ENCODE results near the gene ADAMTS17.

Gene ADAMTS17

DNA sequence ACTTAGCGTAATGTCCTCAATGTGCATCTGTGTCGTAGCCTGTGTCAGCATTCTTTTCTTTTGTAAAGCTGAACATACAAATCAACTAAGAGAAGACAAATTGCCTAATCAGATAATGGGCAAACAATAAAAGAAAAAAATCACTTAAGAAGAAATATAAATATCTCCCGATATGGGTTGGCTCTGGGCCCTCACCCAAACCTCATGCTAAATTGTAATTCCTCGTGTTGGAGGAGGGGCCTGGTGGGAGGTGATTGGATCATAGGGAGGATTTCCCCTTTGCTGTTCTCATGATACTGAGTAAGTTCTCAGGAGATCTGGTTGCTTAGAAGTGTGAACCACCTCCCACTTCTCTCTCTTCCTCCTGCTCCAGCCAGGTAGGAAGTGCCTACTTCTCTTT, 323.6 kb downstream of the ADAMTS17 start:
- Histone ChIP-seq H3K4me2 (ENCODE audit: low read length) (no peak overlapping the region), H3K9me3 (ENCODE audit: control insufficient read depth, low read length) (no peaks in the 10 kb centered on the region), H3K27ac (no peak overlapping the region), H3K27me3 (ENCODE audit: control insufficient read depth, insufficient read depth, low read length) (no peaks in the 10 kb centered on the region), H3K4me3 (ENCODE audit: low read depth, low read length) (no peak overlapping the region), H3K9ac (no peak overlapping the region), H3K79me2 (no peaks in the 10 kb centered on the region), H2AFZ (no peak overlapping the region), H3K36me3 (ENCODE audit: control insufficient read depth, insufficient read depth, low read length) (no peaks in the 10 kb centered on the region), H3K4me1 (no peaks in the 10 kb centered on the region)
- TF ChIP-seq, protein P1, sequence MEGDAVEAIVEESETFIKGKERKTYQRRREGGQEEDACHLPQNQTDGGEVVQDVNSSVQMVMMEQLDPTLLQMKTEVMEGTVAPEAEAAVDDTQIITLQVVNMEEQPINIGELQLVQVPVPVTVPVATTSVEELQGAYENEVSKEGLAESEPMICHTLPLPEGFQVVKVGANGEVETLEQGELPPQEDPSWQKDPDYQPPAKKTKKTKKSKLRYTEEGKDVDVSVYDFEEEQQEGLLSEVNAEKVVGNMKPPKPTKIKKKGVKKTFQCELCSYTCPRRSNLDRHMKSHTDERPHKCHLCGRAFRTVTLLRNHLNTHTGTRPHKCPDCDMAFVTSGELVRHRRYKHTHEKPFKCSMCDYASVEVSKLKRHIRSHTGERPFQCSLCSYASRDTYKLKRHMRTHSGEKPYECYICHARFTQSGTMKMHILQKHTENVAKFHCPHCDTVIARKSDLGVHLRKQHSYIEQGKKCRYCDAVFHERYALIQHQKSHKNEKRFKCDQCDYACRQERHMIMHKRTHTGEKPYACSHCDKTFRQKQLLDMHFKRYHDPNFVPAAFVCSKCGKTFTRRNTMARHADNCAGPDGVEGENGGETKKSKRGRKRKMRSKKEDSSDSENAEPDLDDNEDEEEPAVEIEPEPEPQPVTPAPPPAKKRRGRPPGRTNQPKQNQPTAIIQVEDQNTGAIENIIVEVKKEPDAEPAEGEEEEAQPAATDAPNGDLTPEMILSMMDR (IDR thresholded peaks at IDR 0.05): no peak

DNA sequence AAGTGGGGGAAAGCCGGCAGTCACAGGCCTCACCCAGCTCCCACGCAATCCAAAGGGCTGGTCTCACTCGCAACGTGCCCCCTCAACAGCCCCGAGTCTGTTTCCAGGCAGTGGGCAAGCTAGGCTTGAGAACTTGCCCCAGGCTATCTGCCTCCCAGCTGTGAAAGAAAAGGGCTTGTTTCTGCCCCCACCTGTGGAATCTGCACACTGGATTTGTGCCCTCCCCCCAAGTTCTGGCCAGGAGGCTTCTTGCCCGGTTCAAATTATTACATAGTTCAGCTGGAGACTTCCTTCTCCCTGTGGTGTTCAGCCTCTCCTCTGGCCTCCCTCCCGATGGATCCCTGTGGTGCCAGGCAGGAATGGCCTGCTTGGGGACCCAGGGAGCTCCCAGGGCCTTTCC, 324.6 kb downstream of the ADAMTS17 start:
- Histone ChIP-seq H3K9ac (no peak overlapping the region), H3K36me3 (ENCODE audit: control insufficient read depth, insufficient read depth, low read length) (no peaks in the 10 kb centered on the region), H2AFZ (no peak overlapping the region), H3K9me3 (ENCODE audit: control insufficient read depth, low read length) (no peaks in the 10 kb centered on the region), H3K4me3 (ENCODE audit: low read depth, low read length) (no peak overlapping the region), H3K27ac (no peak overlapping the region), H3K27me3 (ENCODE audit: control insufficient read depth, insufficient read depth, low read length) (no peaks in the 10 kb centered on the region), H3K79me2 (no peaks in the 10 kb centered on the region), H3K4me1 (no peaks in the 10 kb centered on the region), H3K4me2 (ENCODE audit: low read length) (no peak overlapping the region)
- TF ChIP-seq, protein P1 (IDR thresholded peaks at IDR 0.05): no peak

DNA sequence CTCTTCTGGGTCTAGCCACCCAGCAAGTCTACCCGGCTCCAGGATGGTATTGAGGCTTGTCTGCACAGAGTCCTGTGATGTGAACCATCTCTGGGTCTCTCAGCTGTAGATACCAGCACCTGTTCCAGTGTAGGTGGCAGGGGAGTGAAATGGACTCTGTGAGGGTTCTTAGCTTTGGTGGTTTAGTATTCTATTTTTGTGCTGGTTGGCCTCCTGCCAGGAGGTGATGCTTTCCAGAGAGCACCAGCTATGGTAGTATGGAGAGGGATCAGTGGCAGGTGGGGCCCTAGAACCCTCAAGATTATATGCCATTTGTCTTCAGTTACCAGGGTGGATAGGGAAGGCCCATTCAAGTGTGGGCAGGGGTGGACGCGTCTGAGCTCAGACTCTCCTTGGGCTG, 325.1 kb downstream of the ADAMTS17 start:
- no peaks in the 10 kb centered on the region for H3K79me2 ChIP-seq
- H2AFZ ChIP-seq: no peak overlapping the region
- no peak overlapping the region for H3K4me3 ChIP-seq (ENCODE audit: low read depth, low read length)
- TF ChIP-seq, protein P1 (IDR thresholded peaks at IDR 0.05): no peak
- H3K9ac ChIP-seq: no peak overlapping the region
- no peaks in the 10 kb centered on the region for H3K9me3 ChIP-seq (ENCODE audit: control insufficient read depth, low read length)
- H3K27me3 ChIP-seq (ENCODE audit: control insufficient read depth, insufficient read depth, low read length): no peaks in the 10 kb centered on the region
- H3K4me2 ChIP-seq (ENCODE audit: low read length): no peak overlapping the region
- no peaks in the 10 kb centered on the region for H3K4me1 ChIP-seq
- H3K27ac ChIP-seq: no peak overlapping the region
- H3K36me3 ChIP-seq (ENCODE audit: control insufficient read depth, insufficient read depth, low read length): no peaks in the 10 kb centered on the region

DNA sequence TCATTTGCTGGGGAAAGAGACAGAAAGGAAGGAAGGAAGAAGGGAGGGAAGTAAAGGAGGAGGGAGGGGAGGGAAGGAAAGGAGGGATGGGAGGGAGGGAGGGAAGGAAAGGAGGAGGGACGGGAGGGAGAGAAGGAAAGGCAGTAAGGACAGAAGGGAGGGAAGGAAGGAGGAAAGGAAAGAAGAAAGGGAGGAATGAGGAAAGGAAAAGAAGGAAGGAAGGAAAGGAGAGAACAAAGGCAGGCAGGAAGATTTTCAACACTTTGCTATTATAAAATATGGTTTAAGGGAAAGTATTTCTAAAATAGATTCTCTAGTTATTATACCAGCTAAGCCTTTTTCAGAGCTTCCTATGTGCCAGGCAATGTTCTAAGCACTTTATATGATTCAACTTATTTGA, 330.5 kb downstream of the ADAMTS17 start:
- H3K79me2 ChIP-seq: no peaks in the 10 kb centered on the region
- H3K4me1 ChIP-seq: no peaks in the 10 kb centered on the region
- no peaks in the 10 kb centered on the region for H3K9me3 ChIP-seq (ENCODE audit: control insufficient read depth, low read length)
- TF ChIP-seq, protein P1 (IDR thresholded peaks at IDR 0.05): no peak
- no peaks in the 10 kb centered on the region for H3K27me3 ChIP-seq (ENCODE audit: control insufficient read depth, insufficient read depth, low read length)
- H3K9ac ChIP-seq: no peak overlapping the region
- H3K27ac ChIP-seq: no peak overlapping the region
- no peaks in the 10 kb centered on the region for H3K36me3 ChIP-seq (ENCODE audit: control insufficient read depth, insufficient read depth, low read length)
- no peak overlapping the region for H2AFZ ChIP-seq
- H3K4me2 ChIP-seq (ENCODE audit: low read length): no peak overlapping the region
- no peak overlapping the region for H3K4me3 ChIP-seq (ENCODE audit: low read depth, low read length)

DNA sequence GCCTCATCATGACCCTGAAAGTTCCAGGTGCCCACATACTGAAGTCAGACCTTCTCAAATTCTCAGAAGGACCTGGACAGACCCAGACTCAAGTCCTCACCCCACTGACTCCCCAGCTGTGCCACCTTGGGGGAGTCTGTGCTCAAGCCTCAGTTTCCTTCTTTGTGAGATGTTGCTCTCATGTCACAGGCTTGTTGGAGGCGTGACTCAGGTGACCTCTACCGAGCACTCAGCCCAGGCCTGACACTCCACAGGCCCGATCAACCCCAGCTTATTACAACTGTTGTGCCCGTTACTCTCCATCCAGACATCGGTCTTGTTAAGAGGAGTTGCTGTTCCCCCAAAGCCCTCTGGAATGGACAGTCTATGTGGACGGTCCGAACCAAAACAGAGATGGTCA, 332.4 kb downstream of the ADAMTS17 start:
- H2AFZ ChIP-seq: no peak overlapping the region
- H3K9me3 ChIP-seq (ENCODE audit: control insufficient read depth, low read length): no peaks in the 10 kb centered on the region
- H3K79me2 ChIP-seq: no peaks in the 10 kb centered on the region
- TF ChIP-seq, protein P1 (IDR thresholded peaks at IDR 0.05): no peak
- no peaks in the 10 kb centered on the region for H3K27me3 ChIP-seq (ENCODE audit: control insufficient read depth, insufficient read depth, low read length)
- H3K4me1 ChIP-seq: no peaks in the 10 kb centered on the region
- no peak overlapping the region for H3K27ac ChIP-seq
- no peaks in the 10 kb centered on the region for H3K36me3 ChIP-seq (ENCODE audit: control insufficient read depth, insufficient read depth, low read length)
- no peak overlapping the region for H3K4me2 ChIP-seq (ENCODE audit: low read length)
- no peak overlapping the region for H3K9ac ChIP-seq
- no peak overlapping the region for H3K4me3 ChIP-seq (ENCODE audit: low read depth, low read length)
